ENCODE data around the gene DENND5B. TPM values are rescaled to one million over a fixed set of nuclear protein-coding genes. Genes with fewer than 3 reads are reported as not detected.

Gene DENND5B
- total RNA-seq, 1 experiment from 2014 or later = 18.6 TPM

GRCh38 chr12:31363416-31363809 lies 227.5 kb downstream of the DENND5B start:
- Mint-ChIP-seq H3K36me3 (ENCODE audit: insufficient read depth, unreplicated experiment) (no peaks in the 10 kb centered on the region), H3K4me1 (ENCODE audit: insufficient read depth, unreplicated experiment) (peaks cover 14% of the 10 kb centered on the region), H3K27me3 (ENCODE audit: insufficient read depth, unreplicated experiment) (no peaks in the 10 kb centered on the region), H3K4me3 (ENCODE audit: unreplicated experiment) (no peak overlapping the region), H3K27ac (ENCODE audit: low read depth, unreplicated experiment) (no peak overlapping the region), H3K9me3 (ENCODE audit: unreplicated experiment) (no peaks in the 10 kb centered on the region)
- POLR2A ChIA-PET = interaction anchor here (1.0 to 1.4 kb wide), 2 partner anchors 9 to 31 kb away, joined by 4 to 6 read pairs; no protein-coding TSS in a partner anchor
- CTCF ChIA-PET = interaction anchor here (0.5 to 1.7 kb wide), 5 partner anchors 11 to 112 kb away, joined by 3 to 9 read pairs (median 5); no protein-coding TSS in a partner anchor
- TF ChIP-seq CTCF (IDR thresholded peaks at IDR 0.05; ENCODE audit: unreplicated experiment) = no peak
- no peak for DNase-seq (ENCODE audit: unreplicated experiment)
- BruUV-seq (replicated peaks) = no TSS peak
- intact Hi-C loops (cut with micrococcal nuclease) = no loop called here

GRCh38 chr12:31362759-31363415 lies 228.0 kb downstream of the DENND5B start:
- Mint-ChIP-seq H3K36me3 (ENCODE audit: insufficient read depth, unreplicated experiment) (no peaks in the 10 kb centered on the region), H3K27ac (ENCODE audit: low read depth, unreplicated experiment) (no peak overlapping the region), H3K27me3 (ENCODE audit: insufficient read depth, unreplicated experiment) (no peaks in the 10 kb centered on the region), H3K9me3 (ENCODE audit: unreplicated experiment) (no peaks in the 10 kb centered on the region), H3K4me3 (ENCODE audit: unreplicated experiment) (no peak overlapping the region), H3K4me1 (ENCODE audit: insufficient read depth, unreplicated experiment) (peaks cover 14% of the 10 kb centered on the region)
- no peak for TF ChIP-seq CTCF (IDR thresholded peaks at IDR 0.05; ENCODE audit: unreplicated experiment)
- CTCF ChIA-PET = interaction anchor here (0.9 to 1.7 kb wide), 4 partner anchors 11 to 112 kb away, joined by 3 to 9 read pairs (median 5); no protein-coding TSS in a partner anchor
- POLR2A ChIA-PET = interaction anchor here (1.2 to 1.4 kb wide), 2 partner anchors 31 to 40 kb away, joined by 5 to 6 read pairs; no protein-coding TSS in a partner anchor
- intact Hi-C loops (cut with micrococcal nuclease) = no loop called here
- DNase-seq (ENCODE audit: unreplicated experiment) = peak; percentile 17
- no TSS peak for BruUV-seq (replicated peaks)

- intact Hi-C loops (cut with micrococcal nuclease) = no loop called here
- H3K9me3 Mint-ChIP-seq (ENCODE audit: unreplicated experiment) = no peaks in the 10 kb centered on the region
- ChIA-PET POLR2A (interaction anchor here (1.2 to 1.4 kb wide), 2 partner anchors 32 to 39 kb away, joined by 5 to 6 read pairs; no protein-coding TSS in a partner anchor), CTCF (interaction anchor here (0.7 to 1.7 kb wide), 3 partner anchors 10 to 91 kb away, joined by 3 to 9 read pairs (median 5); no protein-coding TSS in a partner anchor)
- TF ChIP-seq CTCF (IDR thresholded peaks at IDR 0.05; ENCODE audit: unreplicated experiment) = no peak
- H3K4me1 Mint-ChIP-seq (ENCODE audit: insufficient read depth, unreplicated experiment) = peaks cover 14% of the 10 kb centered on the region
- H3K36me3 Mint-ChIP-seq (ENCODE audit: insufficient read depth, unreplicated experiment) = no peaks in the 10 kb centered on the region
- no peak overlapping the region for H3K27ac Mint-ChIP-seq (ENCODE audit: low read depth, unreplicated experiment)
- no peak overlapping the region for H3K4me3 Mint-ChIP-seq (ENCODE audit: unreplicated experiment)
- no peak for DNase-seq (ENCODE audit: unreplicated experiment)
- H3K27me3 Mint-ChIP-seq (ENCODE audit: insufficient read depth, unreplicated experiment) = no peaks in the 10 kb centered on the region
- no TSS peak for BruUV-seq (replicated peaks)
These were observed 228.7 kb downstream of the DENND5B start for GRCh38 chr12:31362115-31362758.

GRCh38 chr12:31361730-31362114 lies 229.2 kb downstream of the DENND5B start:
- Mint-ChIP-seq H3K4me3 (ENCODE audit: unreplicated experiment) (no peak overlapping the region), H3K36me3 (ENCODE audit: insufficient read depth, unreplicated experiment) (no peaks in the 10 kb centered on the region), H3K9me3 (ENCODE audit: unreplicated experiment) (no peaks in the 10 kb centered on the region), H3K27ac (ENCODE audit: low read depth, unreplicated experiment) (no peak overlapping the region), H3K4me1 (ENCODE audit: insufficient read depth, unreplicated experiment) (peaks cover 14% of the 10 kb centered on the region), H3K27me3 (ENCODE audit: insufficient read depth, unreplicated experiment) (no peaks in the 10 kb centered on the region)
- DNase-seq (ENCODE audit: unreplicated experiment) = no peak
- intact Hi-C loops (cut with micrococcal nuclease) = no loop called here
- BruUV-seq (replicated peaks) = no TSS peak
- CTCF ChIA-PET = interaction anchor here (0.7 kb wide), 1 partner anchor 16 kb away, joined by 3 read pairs; no protein-coding TSS in a partner anchor
- no peak for TF ChIP-seq CTCF (IDR thresholded peaks at IDR 0.05; ENCODE audit: unreplicated experiment)
- POLR2A ChIA-PET = interaction anchor here (1.2 kb wide), 1 partner anchor 39 kb away, joined by 5 read pairs; no protein-coding TSS in a partner anchor
